ENCODE results near the gene PARD6G. TPM values are rescaled to one million over a fixed set of nuclear protein-coding genes. Genes with fewer than 3 reads are reported as not detected.

PARD6G gene
- total and polyA plus RNA-seq, 2 donors, result 4.7 to 13.6 TPM

GRCh38 chr18:80202264-80202998 lies 44.9 kb downstream of the PARD6G start:
- no peak for DNase-seq (ENCODE audit: low read depth in 6 of 9, low spot score in 9 of 9)
- no peaks in the 10 kb centered on the region for H3K36me3 ChIP-seq (ENCODE audit: control insufficient read depth in 2 of 2, insufficient read depth in 2 of 2, low read length in 1 of 2)
- WGBS, result 93% methylated on average over 12 of the region's 12 CpGs
- H3K4me3 ChIP-seq (ENCODE audit: low read length in 2 of 2), result no peak overlapping the region
- no peak overlapping the region for H3K27ac ChIP-seq (ENCODE audit: low read depth in 1 of 2, low read length in 1 of 2)
- no peaks in the 10 kb centered on the region for H3K9me3 ChIP-seq (ENCODE audit: control insufficient read depth in 2 of 2, insufficient read depth in 1 of 2, low read length in 1 of 2)
- no peaks in the 10 kb centered on the region for H3K27me3 ChIP-seq (ENCODE audit: control insufficient read depth in 2 of 2, insufficient read depth in 1 of 2, low read length in 1 of 2)
- H3K4me1 ChIP-seq (ENCODE audit: control insufficient read depth in 2 of 2, insufficient read depth in 2 of 2, low read length in 2 of 2), result no peaks in the 10 kb centered on the region

GRCh38 chr18:80201739-80202138 lies 45.6 kb downstream of the PARD6G start:
- no peaks in the 10 kb centered on the region for H3K27me3 ChIP-seq (ENCODE audit: control insufficient read depth in 2 of 2, insufficient read depth in 1 of 2, low read length in 1 of 2)
- H3K36me3 ChIP-seq (ENCODE audit: control insufficient read depth in 2 of 2, insufficient read depth in 2 of 2, low read length in 1 of 2), result no peaks in the 10 kb centered on the region
- no peak for DNase-seq (ENCODE audit: low read depth in 6 of 9, low spot score in 9 of 9)
- H3K27ac ChIP-seq (ENCODE audit: low read depth in 1 of 2, low read length in 1 of 2), result no peak overlapping the region
- H3K9me3 ChIP-seq (ENCODE audit: control insufficient read depth in 2 of 2, insufficient read depth in 1 of 2, low read length in 1 of 2), result no peaks in the 10 kb centered on the region
- no peaks in the 10 kb centered on the region for H3K4me1 ChIP-seq (ENCODE audit: control insufficient read depth in 2 of 2, insufficient read depth in 2 of 2, low read length in 2 of 2)
- no peak overlapping the region for H3K4me3 ChIP-seq (ENCODE audit: low read length in 2 of 2)
- 88% methylated on average over 9 of the region's 9 CpGs for WGBS

GRCh38 chr18:80200932-80201672 lies 46.2 kb downstream of the PARD6G start:
- Histone ChIP-seq H3K4me3 (ENCODE audit: low read length in 2 of 2) (no peak overlapping the region), H3K27me3 (ENCODE audit: control insufficient read depth in 2 of 2, insufficient read depth in 1 of 2, low read length in 1 of 2) (peaks cover 0 to 2% of the 10 kb centered on the region in 2 donors), H3K9me3 (ENCODE audit: control insufficient read depth in 2 of 2, insufficient read depth in 1 of 2, low read length in 1 of 2) (no peaks in the 10 kb centered on the region), H3K27ac (ENCODE audit: low read depth in 1 of 2, low read length in 1 of 2) (no peak overlapping the region), H3K4me1 (ENCODE audit: control insufficient read depth in 2 of 2, insufficient read depth in 2 of 2, low read length in 2 of 2) (no peaks in the 10 kb centered on the region), H3K36me3 (ENCODE audit: control insufficient read depth in 2 of 2, insufficient read depth in 2 of 2, low read length in 1 of 2) (no peaks in the 10 kb centered on the region)
- no peak for DNase-seq (ENCODE audit: low read depth in 6 of 9, low spot score in 9 of 9)
- 79% methylated on average over 17 of the region's 17 CpGs for WGBS

GRCh38 chr18:80200171-80200931 lies 47.0 kb downstream of the PARD6G start:
- DNase-seq (ENCODE audit: low read depth in 6 of 9, low spot score in 9 of 9), result no peak
- peaks cover 0 to 2% of the 10 kb centered on the region in 2 donors for H3K27me3 ChIP-seq (ENCODE audit: control insufficient read depth in 2 of 2, insufficient read depth in 1 of 2, low read length in 1 of 2)
- WGBS, result 85% methylated on average over 17 of the region's 17 CpGs
- no peaks in the 10 kb centered on the region for H3K36me3 ChIP-seq (ENCODE audit: control insufficient read depth in 2 of 2, insufficient read depth in 2 of 2, low read length in 1 of 2)
- H3K9me3 ChIP-seq (ENCODE audit: control insufficient read depth in 2 of 2, insufficient read depth in 1 of 2, low read length in 1 of 2), result no peaks in the 10 kb centered on the region
- no peaks in the 10 kb centered on the region for H3K4me1 ChIP-seq (ENCODE audit: control insufficient read depth in 2 of 2, insufficient read depth in 2 of 2, low read length in 2 of 2)
- no peak overlapping the region for H3K27ac ChIP-seq (ENCODE audit: low read depth in 1 of 2, low read length in 1 of 2)
- H3K4me3 ChIP-seq (ENCODE audit: low read length in 2 of 2), result no peak overlapping the region

- 96% methylated on average over 15 of the region's 15 CpGs for WGBS
- H3K27me3 ChIP-seq (ENCODE audit: control insufficient read depth in 2 of 2, insufficient read depth in 1 of 2, low read length in 1 of 2), result peaks cover 0 to 4% of the 10 kb centered on the region in 2 donors
- H3K36me3 ChIP-seq (ENCODE audit: control insufficient read depth in 2 of 2, insufficient read depth in 2 of 2, low read length in 1 of 2), result no peaks in the 10 kb centered on the region
- H3K9me3 ChIP-seq (ENCODE audit: control insufficient read depth in 2 of 2, insufficient read depth in 1 of 2, low read length in 1 of 2), result no peaks in the 10 kb centered on the region
- no peak overlapping the region for H3K4me3 ChIP-seq (ENCODE audit: low read length in 2 of 2)
- DNase-seq (ENCODE audit: low read depth in 6 of 9, low spot score in 9 of 9), result no peak
- no peak overlapping the region for H3K27ac ChIP-seq (ENCODE audit: low read depth in 1 of 2, low read length in 1 of 2)
- H3K4me1 ChIP-seq (ENCODE audit: control insufficient read depth in 2 of 2, insufficient read depth in 2 of 2, low read length in 2 of 2), result no peaks in the 10 kb centered on the region
These were observed 48.1 kb downstream of the PARD6G start for GRCh38 chr18:80198994-80199748.

GRCh38 chr18:80198391-80198790 lies 48.9 kb downstream of the PARD6G start:
- Histone ChIP-seq H3K27ac (ENCODE audit: low read depth in 1 of 2, low read length in 1 of 2) (no peak overlapping the region), H3K4me3 (ENCODE audit: low read length in 2 of 2) (no peak overlapping the region), H3K27me3 (ENCODE audit: control insufficient read depth in 2 of 2, insufficient read depth in 1 of 2, low read length in 1 of 2) (peaks cover 0 to 4% of the 10 kb centered on the region in 2 donors), H3K9me3 (ENCODE audit: control insufficient read depth in 2 of 2, insufficient read depth in 1 of 2, low read length in 1 of 2) (no peaks in the 10 kb centered on the region), H3K4me1 (ENCODE audit: control insufficient read depth in 2 of 2, insufficient read depth in 2 of 2, low read length in 2 of 2) (no peaks in the 10 kb centered on the region), H3K36me3 (ENCODE audit: control insufficient read depth in 2 of 2, insufficient read depth in 2 of 2, low read length in 1 of 2) (no peaks in the 10 kb centered on the region)
- WGBS, result 94% methylated on average over 1 of the region's 1 CpG
- no peak for DNase-seq (ENCODE audit: low read depth in 6 of 9, low spot score in 9 of 9)

- WGBS, result 87% methylated on average over 4 of the region's 4 CpGs
- Histone ChIP-seq H3K4me1 (ENCODE audit: control insufficient read depth in 2 of 2, insufficient read depth in 2 of 2, low read length in 2 of 2) (no peaks in the 10 kb centered on the region), H3K36me3 (ENCODE audit: control insufficient read depth in 2 of 2, insufficient read depth in 2 of 2, low read length in 1 of 2) (no peaks in the 10 kb centered on the region), H3K27me3 (ENCODE audit: control insufficient read depth in 2 of 2, insufficient read depth in 1 of 2, low read length in 1 of 2) (peaks cover 0 to 4% of the 10 kb centered on the region in 2 donors), H3K27ac (ENCODE audit: low read depth in 1 of 2, low read length in 1 of 2) (no peak overlapping the region), H3K9me3 (ENCODE audit: control insufficient read depth in 2 of 2, insufficient read depth in 1 of 2, low read length in 1 of 2) (no peaks in the 10 kb centered on the region), H3K4me3 (ENCODE audit: low read length in 2 of 2) (no peak overlapping the region)
- no peak for DNase-seq (ENCODE audit: low read depth in 6 of 9, low spot score in 9 of 9)
These were observed 49.8 kb downstream of the PARD6G start for GRCh38 chr18:80197528-80197927.

GRCh38 chr18:80196528-80197320 lies 50.6 kb downstream of the PARD6G start:
- no peak for DNase-seq (ENCODE audit: low read depth in 6 of 9, low spot score in 9 of 9)
- no peaks in the 10 kb centered on the region for H3K9me3 ChIP-seq (ENCODE audit: control insufficient read depth in 2 of 2, insufficient read depth in 1 of 2, low read length in 1 of 2)
- H3K36me3 ChIP-seq (ENCODE audit: control insufficient read depth in 2 of 2, insufficient read depth in 2 of 2, low read length in 1 of 2), result no peaks in the 10 kb centered on the region
- peaks cover 0 to 4% of the 10 kb centered on the region in 2 donors for H3K27me3 ChIP-seq (ENCODE audit: control insufficient read depth in 2 of 2, insufficient read depth in 1 of 2, low read length in 1 of 2)
- no peak overlapping the region for H3K4me3 ChIP-seq (ENCODE audit: low read length in 2 of 2)
- H3K27ac ChIP-seq (ENCODE audit: low read depth in 1 of 2, low read length in 1 of 2), result no peak overlapping the region
- 68% methylated on average over 13 of the region's 13 CpGs for WGBS
- H3K4me1 ChIP-seq (ENCODE audit: control insufficient read depth in 2 of 2, insufficient read depth in 2 of 2, low read length in 2 of 2), result no peaks in the 10 kb centered on the region

Data from thymus (tissue), 11 donors.